SK-N-SH (cell line): ENCODE data around the gene MLX. TPM values are rescaled to one million over a fixed set of nuclear protein-coding genes. Genes with fewer than 3 reads are reported as not detected.

Experiments used
- CTCF ChIA-PET: fragments of 300-600, 350-600 bp; formaldehyde crosslinking; extraction: SDS; loops from one replicate; lab custom pipeline; 2021; lab: Yijun Ruan, JAX
- POLR2A ChIA-PET: fragments of 350-600 bp; sonication (Branson Sonifier 250); formaldehyde crosslinking; extraction: SDS; loops from one replicate; lab custom pipeline; 2020; ENCODE audit warnings: antibody characterized with exemption, inconsistent platforms; lab: Yijun Ruan, JAX
- DNase-seq: peaks from one replicate; pipeline ENCODE4 v3.0.0; 2012
- H2AFZ ChIP-seq: fragments of 200-600 bp; sonication (generic); 2 replicates; pipeline ENCODE4 v1.8.1; 2016; ENCODE audit warnings: antibody characterized with exemption, mild to moderate bottlenecking, low read depth
- H3F3A ChIP-seq: fragments of 200-600 bp; sonication (generic); replicated peaks from 2 replicates; pipeline ENCODE3; 2016; ENCODE audit warnings: antibody characterized with exemption, mild to moderate bottlenecking; ENCODE audit not compliant: insufficient read depth
- H3K27ac ChIP-seq, 2 experiments: fragments of 200-500 bp in 1 of 2; fragments of 200-600 bp in 1 of 2; sonication (Bioruptor generic) in 1 of 2; sonication (generic), shearing (Covaris generic) in 1 of 2; 2 replicates each; pipeline versions ENCODE4 v1.5.1 to v1.6.1; 2014 to 2016; ENCODE audit warnings: low read depth in 2 of 2, inconsistent platforms in 1 of 2, low read length in 1 of 2, mild to moderate bottlenecking in 1 of 2, mixed read lengths in 1 of 2
- H3K27me3 ChIP-seq: fragments of 200-600 bp; sonication (generic), shearing (Covaris generic); 2 replicates; pipeline ENCODE4 v1.6.1; 2016; ENCODE audit warnings: mixed run types; ENCODE audit not compliant: insufficient read depth
- H3K36me3 ChIP-seq, 2 experiments: fragments of 200-500 bp in 1 of 2; fragments of 200-600 bp in 1 of 2; sonication (Bioruptor generic) in 1 of 2; sonication (generic) in 1 of 2; replicated peaks in 1 of 2; 2 replicates each; pipeline versions ENCODE3 to v1.5.1; 2014 to 2016; ENCODE audit warnings: low read length in 1 of 2, mild to moderate bottlenecking in 1 of 2; ENCODE audit not compliant: insufficient read depth in 2 of 2, control insufficient read depth in 1 of 2
- H3K4me1 ChIP-seq, 2 experiments: fragments of 200-500 bp in 1 of 2; fragments of 200-600 bp in 1 of 2; sonication (Bioruptor generic) in 1 of 2; sonication (generic), shearing (Covaris generic) in 1 of 2; 2 replicates each; pipeline versions ENCODE4 v1.5.1 to v1.6.1; 2014 to 2016; ENCODE audit warnings: low read depth in 1 of 2, low read length in 1 of 2, mixed run types in 1 of 2; ENCODE audit not compliant: insufficient read depth in 2 of 2, control insufficient read depth in 1 of 2
- H3K4me2 ChIP-seq: fragments of 200-600 bp; sonication (generic), shearing (Covaris generic); 2 replicates; pipeline ENCODE4 v1.6.1; 2017; ENCODE audit warnings: mixed run types
- H3K4me3 ChIP-seq, 2 experiments: fragments of 200-500 bp in 1 of 2; fragments of 200-600 bp in 1 of 2; sonication (Bioruptor generic) in 1 of 2; sonication (generic), shearing (Covaris generic) in 1 of 2; 2 replicates each; pipeline versions ENCODE4 v1.5.1 to v1.8.1; 2014 to 2016; ENCODE audit warnings: low read depth in 2 of 2, inconsistent platforms in 1 of 2, low read length in 1 of 2, mild to moderate bottlenecking in 1 of 2, mixed read lengths in 1 of 2, moderate library complexity in 1 of 2
- H3K79me2 ChIP-seq: fragments of 200-600 bp; sonication (generic); 2 replicates; pipeline ENCODE4 v1.8.1; 2017; ENCODE audit warnings: mild to moderate bottlenecking; ENCODE audit not compliant: insufficient read depth
- H3K9ac ChIP-seq: fragments of 200-600 bp; sonication (generic); 2 replicates; pipeline ENCODE4 v1.6.1; 2017; ENCODE audit warnings: mixed run types
- H3K9me2 ChIP-seq: fragments of 200-600 bp; sonication (generic); 2 replicates; pipeline ENCODE4 v1.6.1; 2017; ENCODE audit warnings: mixed run types
- H3K9me3 ChIP-seq: fragments of 200-600 bp; sonication (generic); 2 replicates; pipeline ENCODE4 v1.6.1; 2017; ENCODE audit warnings: mixed run types, mild to moderate bottlenecking, moderate library complexity
- H4K20me1 ChIP-seq: fragments of 200-600 bp; sonication (generic); 2 replicates; pipeline ENCODE4 v1.6.1; 2017; ENCODE audit warnings: mild to moderate bottlenecking, mixed run types; ENCODE audit not compliant: insufficient read depth
- CHD2 ChIP-seq: fragments of 150-350 bp; IDR thresholded peaks from 2 replicates; pipeline ENCODE4 v1.6.1; 2018; ENCODE audit warnings: low read length; ENCODE audit not compliant: partially characterized antibody
- ELF1 ChIP-seq: IDR thresholded peaks from 2 replicates; pipeline ENCODE4 v1.4.0; 2012
- EP300 ChIP-seq, 2 experiments: IDR thresholded peaks; 2 replicates each; pipeline versions ENCODE4 v1.4.0 to v1.6.1; 2012; ENCODE audit warnings: borderline replicate concordance in 1 of 2, low read depth in 1 of 2, low read length in 1 of 2
- EZH2phosphoT487 ChIP-seq: fragments of 200-600 bp; sonication (generic); IDR thresholded peaks from 2 replicates; pipeline ENCODE4 v1.6.1; 2017; ENCODE audit warnings: low read depth, mixed run types, mild to moderate bottlenecking, antibody characterized with exemption, moderate library complexity, borderline replicate concordance
- FOSL2 ChIP-seq: IDR thresholded peaks from 2 replicates; pipeline ENCODE4 v1.4.0; 2012; ENCODE audit warnings: low read depth, mild to moderate bottlenecking, moderate library complexity, borderline replicate concordance
- FOXM1 ChIP-seq: IDR thresholded peaks from 2 replicates; pipeline ENCODE4 v1.4.0; 2012; ENCODE audit warnings: low read depth, mild to moderate bottlenecking
- GABPA ChIP-seq: IDR thresholded peaks from 2 replicates; pipeline ENCODE4 v1.4.0; 2012; ENCODE audit warnings: low read depth, mild to moderate bottlenecking
- MXI1 ChIP-seq: IDR thresholded peaks from 2 replicates; pipeline ENCODE4 v1.6.1; 2012; ENCODE audit warnings: mild to moderate bottlenecking, low read depth, low read length, improper control_type of control experiment
- NRF1 ChIP-seq: IDR thresholded peaks from 2 replicates; pipeline ENCODE4 v1.6.1; 2012; ENCODE audit warnings: low read depth, mild to moderate bottlenecking, low read length
- POLR2AphosphoS5 ChIP-seq: IDR thresholded peaks from 2 replicates; pipeline ENCODE4 v1.6.1; 2012; ENCODE audit warnings: low read depth, low read length
- RAD21 ChIP-seq: IDR thresholded peaks from 2 replicates; pipeline ENCODE4 v1.6.1; 2012; ENCODE audit warnings: mild to moderate bottlenecking, low read length
- REST ChIP-seq: IDR thresholded peaks from 2 replicates; pipeline ENCODE4 v1.6.1; 2012; ENCODE audit warnings: mild to moderate bottlenecking, low read depth, low read length, moderate library complexity
- RFX5 ChIP-seq: IDR thresholded peaks from 2 replicates; pipeline ENCODE4 v1.6.1; 2012; ENCODE audit warnings: mild to moderate bottlenecking, improper control_type of control experiment, low read length
- RXRA ChIP-seq: IDR thresholded peaks from 2 replicates; pipeline ENCODE4 v1.4.0; 2012; ENCODE audit warnings: low read depth, mild to moderate bottlenecking, borderline replicate concordance
- TAF1 ChIP-seq: IDR thresholded peaks from 2 replicates; pipeline ENCODE4 v1.6.1; 2012; ENCODE audit warnings: low read depth, mild to moderate bottlenecking, low read length, moderate library complexity, borderline replicate concordance
- TCF12 ChIP-seq: IDR thresholded peaks from 2 replicates; pipeline ENCODE4 v1.4.0; 2012
- USF2 ChIP-seq: fragments of 150-350 bp; IDR thresholded peaks from 2 replicates; pipeline ENCODE4 v1.6.1; 2017; ENCODE audit warnings: antibody characterized with exemption, low read length, low read depth, borderline replicate concordance
- ZBTB33 ChIP-seq: IDR thresholded peaks from 2 replicates; pipeline ENCODE4 v1.4.0; 2012; ENCODE audit warnings: low read depth, borderline replicate concordance
- WGBS: methylation state at CpG from one replicate; pipeline ENCODE4 v1.1.6; 2017; ENCODE audit warnings: low lambda C conversion rate; 5-methylcytosine and 5-hydroxymethylcytosine counted together
- polyA plus RNA-seq, 3 experiments: library from polyadenylated mRNA; depleted of rRNA; stranded (reverse); fragments of >200 nt; gene quantifications; 2 replicates each; pipeline ENCODE4 v1.2.3, GENCODE V29; 2012
- TF ChIP-seq, protein P1 (sequence below): IDR thresholded peaks from 2 replicates; pipeline ENCODE4 v1.4.0; 2012; ENCODE audit warnings: low read depth

Gene MLX
- polyA plus RNA-seq, 1 of the 3 experiments (the other 2 are of a cell fraction), result 44.5 TPM

GRCh38 chr17:42586514-42587230, 19.8 kb downstream of the MLX start (continued):
- TF ChIP-seq REST (no peak), RAD21 (no peak)

DNA sequence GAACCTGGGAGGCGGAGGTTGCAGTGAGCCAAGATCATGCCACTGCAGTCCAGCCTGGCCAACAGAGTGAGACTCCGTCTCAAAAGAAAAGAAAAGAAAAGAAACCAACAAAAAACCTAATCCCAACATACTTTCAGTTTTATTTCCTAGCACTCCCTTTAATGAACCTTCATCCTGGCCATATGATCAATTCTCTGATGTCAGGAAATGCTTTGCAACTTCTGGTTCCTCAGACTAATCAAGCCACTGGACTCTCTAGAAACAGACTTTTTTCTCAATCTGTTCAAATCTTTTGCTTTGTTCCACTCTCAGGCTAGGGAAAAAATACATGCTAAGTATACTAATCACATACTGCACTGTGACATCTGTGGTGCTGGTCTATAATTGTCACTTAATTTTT, 24.0 kb downstream of the MLX start:
- no peak overlapping the region for H3K4me2 ChIP-seq
- H2AFZ ChIP-seq, result no peak overlapping the region
- H3K27me3 ChIP-seq, result no peaks in the 10 kb centered on the region
- no peak overlapping the region for H3K9ac ChIP-seq
- H3K4me3 ChIP-seq, result no peak overlapping the region
- H3K9me2 ChIP-seq, result no peaks in the 10 kb centered on the region
- ChIA-PET POLR2A (no interaction called here), CTCF (interaction anchor here (1.0 to 3.6 kb wide), 2 partner anchors 13 to 83 kb away, joined by 3 to 22 read pairs; partner anchors contain the start of gene PSMC3IP)
- DNase-seq, result no peak
- no peaks in the 10 kb centered on the region for H3F3A ChIP-seq
- peaks cover 15% of the 10 kb centered on the region; the same call in 1 of the 2 replicates for H4K20me1 ChIP-seq
- H3K27ac ChIP-seq, result no peak overlapping the region
- H3K36me3 ChIP-seq, result peaks cover 24 to 36% of the 10 kb centered on the region in 2 experiments
- H3K9me3 ChIP-seq, result no peaks in the 10 kb centered on the region
- WGBS, result 100% methylated on average over 2 of the region's 2 CpGs
- H3K4me1 ChIP-seq, result no peaks in the 10 kb centered on the region; a peak in 1 of 4 replicates
- peaks cover 55% of the 10 kb centered on the region for H3K79me2 ChIP-seq
- TF ChIP-seq GABPA, result no peak
- TF ChIP-seq MXI1, result no peak
- TF ChIP-seq, protein P1, sequence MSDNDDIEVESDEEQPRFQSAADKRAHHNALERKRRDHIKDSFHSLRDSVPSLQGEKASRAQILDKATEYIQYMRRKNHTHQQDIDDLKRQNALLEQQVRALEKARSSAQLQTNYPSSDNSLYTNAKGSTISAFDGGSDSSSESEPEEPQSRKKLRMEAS, result no peak
- no peak for TF ChIP-seq EZH2phosphoT487
- TF ChIP-seq NRF1, result no peak
- TF ChIP-seq TCF12, result no peak
- TF ChIP-seq FOSL2, result no peak
- TF ChIP-seq POLR2AphosphoS5, result no peak
- no peak for TF ChIP-seq CHD2
- no peak for TF ChIP-seq ZBTB33
- no peak for TF ChIP-seq USF2
- TF ChIP-seq RFX5, result no peak
- no peak for TF ChIP-seq FOXM1
- no peak for TF ChIP-seq EP300 (IDR thresholded peaks at IDR 0.05; ENCODE audit: borderline replicate concordance in 1 of 2, low read depth in 1 of 2, low read length in 1 of 2)
- TF ChIP-seq TAF1, result no peak
- no peak for TF ChIP-seq REST
- no peak for TF ChIP-seq RXRA
- TF ChIP-seq ELF1, result no peak
